NCI-H2196 treated with DMSO at 0.1 percent for 48 hours (cell line): ENCODE results near the gene LCE2A.

Source experiments
- DNase-seq: peaks from one replicate; lab custom pipeline; 2025; ENCODE audit not compliant: unreplicated experiment; lab: John Stamatoyannopoulos, UW

The LCE2A gene

GRCh38 chr1:152741656-152742055 is 43.5 kb downstream of the LCE2A start:
- no peak for DNase-seq

GRCh38 chr1:152743371-152744145 is 45.4 kb downstream of the LCE2A start:
- DNase-seq = no peak

- no peak for DNase-seq
Measured at GRCh38 chr1:152745289-152745704, 47.2 kb downstream of the LCE2A start.

DNA sequence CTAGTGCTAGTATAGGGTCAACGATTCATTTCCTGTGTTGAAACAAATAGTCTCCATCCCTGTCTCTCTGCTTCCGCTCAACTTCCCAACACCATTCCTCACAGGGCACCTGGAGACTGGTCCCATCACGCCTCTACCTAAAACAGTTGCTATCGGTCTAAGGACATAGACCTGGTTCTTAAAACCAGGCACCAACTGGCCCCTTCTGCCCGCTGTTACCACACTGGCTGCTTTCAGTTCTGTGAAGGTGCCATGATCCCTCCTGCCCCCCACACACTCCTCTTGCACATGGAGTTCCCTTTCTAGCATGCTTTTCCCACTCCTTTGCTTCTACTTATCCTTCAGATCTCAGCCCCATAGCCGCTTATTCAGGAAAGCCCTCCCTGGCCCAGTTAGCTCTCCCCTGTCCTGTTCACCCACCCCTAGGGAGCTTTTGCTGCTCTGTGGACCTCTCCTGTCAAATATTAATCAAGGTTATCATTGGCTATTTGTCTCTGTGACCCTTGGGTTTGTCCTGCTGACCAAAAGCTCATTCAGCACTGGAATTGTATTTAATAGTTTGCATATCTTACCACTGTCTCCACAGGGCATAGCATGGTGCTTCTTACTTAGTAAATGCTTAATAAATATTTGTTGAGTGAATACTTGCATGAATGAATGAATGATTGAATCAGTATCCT is 47.8 kb downstream of the LCE2A start:
- no peak for DNase-seq

GRCh38 chr1:152747831-152748230 is 49.7 kb downstream of the LCE2A start:
- DNase-seq = no peak
